B cell (primary cell): ENCODE measurements around the gene C1orf122. TPM values are rescaled to one million over a fixed set of nuclear protein-coding genes. Genes with fewer than 3 reads are reported as not detected.

ENCODE experiments used
- ATAC-seq: fragments of 200-7000 bp; cut with Tn5 transposase; one replicate; pipeline ENCODE4 v1.10.0; 2021; ENCODE audit warnings: low read depth, mild to moderate bottlenecking, moderate number of reproducible peaks, moderate library complexity
- CTCF ChIA-PET: fragments of 350-600 bp; sonication (Branson Sonifier 250); formaldehyde crosslinking; loops from one replicate; lab custom pipeline; 2021; ENCODE audit warnings: antibody characterized with exemption, inconsistent platforms; lab: Charles Lee
- POLR2A ChIA-PET: fragments of 350-600 bp; sonication (Branson Sonifier 250); formaldehyde crosslinking; loops from one replicate; lab custom pipeline; 2021; ENCODE audit warnings: antibody characterized with exemption; lab: Charles Lee
- DNase-seq: peaks from one replicate; pipeline ENCODE4 v3.0.0; 2013
- H2AFZ ChIP-seq: 2 replicates; pipeline ENCODE4 v1.6.1; 2012; ENCODE audit warnings: mild to moderate bottlenecking, low read depth, low read length; ENCODE audit not compliant: insufficient read depth, poor library complexity, severe bottlenecking
- H3K27ac ChIP-seq, 2 donors: 1 replicate in 1 of 2; 2 replicates in 1 of 2; pipeline ENCODE4 v1.5.1; 2012 to 2013; ENCODE audit warnings: low read length in 2 of 2, mild to moderate bottlenecking in 2 of 2, moderate library complexity in 1 of 2
- H3K27me3 ChIP-seq, 4 experiments: fragments of 200-600 bp in 1 of 4; sonication (generic) in 1 of 4; replicated peaks in 1 of 4; 1 replicate in 2 of 4; 2 replicates in 2 of 4; pipeline versions ENCODE4 v1.6.1 to v1.7.0; 2013 to 2016; ENCODE audit warnings: low read length in 3 of 4, mild to moderate bottlenecking in 2 of 4, mixed read lengths in 1 of 4, moderate library complexity in 1 of 4; ENCODE audit not compliant: insufficient read depth in 4 of 4, control insufficient read depth in 3 of 4; ENCODE audit errors: control extremely low read depth in 1 of 4
- H3K36me3 ChIP-seq, 2 experiments: replicated peaks in 1 of 2; 1 replicate in 1 of 2; 2 replicates in 1 of 2; pipeline versions ENCODE4 v1.6.1 to v1.7.1; 2013; ENCODE audit warnings: low read length in 1 of 2; ENCODE audit not compliant: insufficient read depth in 2 of 2, control insufficient read depth in 1 of 2; ENCODE audit errors: control extremely low read depth in 1 of 2, extremely low read depth in 1 of 2
- H3K4me1 ChIP-seq, 2 donors: fragments of 200-600 bp in 1 of 2; sonication (generic) in 1 of 2; 1 replicate in 1 of 2; 2 replicates in 1 of 2; pipeline versions ENCODE4 v1.5.1 to v1.6.1; 2013 to 2017; ENCODE audit warnings: low read length in 2 of 2; ENCODE audit not compliant: control insufficient read depth in 2 of 2, insufficient read depth in 2 of 2
- H3K4me2 ChIP-seq: replicated peaks from 2 replicates; pipeline ENCODE3; 2012; ENCODE audit warnings: mild to moderate bottlenecking, low read depth, low read length; ENCODE audit not compliant: poor library complexity, severe bottlenecking
- H3K4me3 ChIP-seq, 5 experiments: fragments of 200-600 bp in 1 of 5; sonication (generic) in 1 of 5; 1 replicate in 3 of 5; 2 replicates in 2 of 5; pipeline versions ENCODE4 v1.5.1 to v1.7.0; 2011 to 2016; ENCODE audit warnings: low read length in 4 of 5, mild to moderate bottlenecking in 4 of 5, low read depth in 2 of 5, control low read depth in 1 of 5, moderate library complexity in 1 of 5; ENCODE audit not compliant: insufficient read depth in 1 of 5; ENCODE audit errors: control extremely low read depth in 1 of 5, extremely low read depth in 1 of 5
- H3K79me2 ChIP-seq: fragments of 200-600 bp; sonication (generic); one replicate; pipeline ENCODE4 v1.6.0; 2016; ENCODE audit warnings: low read length; ENCODE audit not compliant: control insufficient read depth, insufficient read depth
- H3K9ac ChIP-seq: fragments of 200-600 bp; sonication (generic); 2 replicates; pipeline ENCODE4 v1.6.1; 2017; ENCODE audit warnings: mild to moderate bottlenecking, low read length, moderate library complexity
- H3K9me3 ChIP-seq, 3 donors: one replicate each; pipeline versions ENCODE4 v1.6.1 to v1.7.1; 2013; ENCODE audit warnings: low read length in 2 of 3; ENCODE audit not compliant: control insufficient read depth in 2 of 3, insufficient read depth in 1 of 3; ENCODE audit errors: control extremely low read depth in 1 of 3
- H4K20me1 ChIP-seq: 2 replicates; pipeline ENCODE4 v1.6.0; 2012; ENCODE audit warnings: mild to moderate bottlenecking, low read length; ENCODE audit not compliant: insufficient read depth, control insufficient read depth, poor library complexity, severe bottlenecking
- H3K27ac Mint-ChIP-seq: one replicate; pipeline ENCODE4 v1.8.0; 2021; ENCODE audit warnings: mixed read lengths
- H3K27me3 Mint-ChIP-seq: one replicate; pipeline ENCODE4 v1.8.0; 2021; ENCODE audit warnings: mixed read lengths
- H3K4me1 Mint-ChIP-seq: one replicate; pipeline ENCODE4 v1.8.0; 2021; ENCODE audit warnings: mixed read lengths
- H3K4me3 Mint-ChIP-seq: one replicate; pipeline ENCODE4 v1.8.0; 2021; ENCODE audit warnings: mixed read lengths
- H3K9me3 Mint-ChIP-seq: one replicate; pipeline ENCODE4 v1.8.0; 2022; ENCODE audit warnings: mixed read lengths; ENCODE audit not compliant: insufficient read depth
- CTCF ChIP-seq: fragments of 200-600 bp; IDR thresholded peaks from one replicate; pipeline ENCODE4 v1.8.0; 2022; ENCODE audit warnings: antibody characterized with exemption, mild to moderate bottlenecking
- EZH2 ChIP-seq: IDR thresholded peaks from 2 replicates; pipeline ENCODE4 v1.6.1; 2012; ENCODE audit warnings: borderline replicate concordance, low read depth, mild to moderate bottlenecking, moderate library complexity, low read length; ENCODE audit not compliant: insufficient read depth, poor library complexity, severe bottlenecking
- WGBS: methylation state at CpG from one replicate; pipeline ENCODE4 v1.1.5; 2013; ENCODE audit warnings: missing lambda C conversion rate; ENCODE audit not compliant: insufficient coverage; 5-methylcytosine and 5-hydroxymethylcytosine counted together
- intact Hi-C: fragments of 100-400 bp; cut with micrococcal nuclease; formaldehyde crosslinking; loops from one replicate; pipeline ENCODE4 v1.10.0; 2022
- polyA plus RNA-seq: library from polyadenylated mRNA; depleted of rRNA; stranded (reverse); fragments of >200 nt; gene quantifications from 2 replicates; pipeline ENCODE4 v1.2.3, GENCODE V29; 2012
- total RNA-seq, 2 donors: library from RNA; stranded (reverse); fragments of 120-200 nt in 1 of 2; gene quantifications; 1 replicate in 1 of 2; 2 replicates in 1 of 2; pipeline versions ENCODE4 v1.2.3 to v1.2.4, GENCODE V29; 2013 to 2022

The C1orf122 gene
- total and polyA plus RNA-seq, 2 donors (not counting 1 experiment from before 2014, with no cell fraction given) = 15.7 to 16.9 TPM

- no peak overlapping the region for H2AFZ ChIP-seq
- peaks cover 64% of the 10 kb centered on the region for H3K79me2 ChIP-seq
- H3K4me1 ChIP-seq = peaks cover 8% of the 10 kb centered on the region in 2 donors
- H3K9me3 Mint-ChIP-seq = no peaks in the 10 kb centered on the region
- H3K36me3 ChIP-seq = peaks cover 7 to 48% of the 10 kb centered on the region in 2 experiments
- no peak overlapping the region for H3K27ac Mint-ChIP-seq
- H3K4me2 ChIP-seq = no peak overlapping the region
- intact Hi-C loops = no loop called here
- no peak overlapping the region for H3K27ac ChIP-seq
- H3K9ac ChIP-seq = no peak overlapping the region
- no peaks in the 10 kb centered on the region for H3K27me3 ChIP-seq
- H3K4me1 Mint-ChIP-seq = peaks cover 19% of the 10 kb centered on the region
- DNase-seq (no peak), ATAC-seq (no peak)
- ChIA-PET POLR2A (no interaction called here), CTCF (interaction anchor here (1.4 kb wide), 1 partner anchor 9 kb away, joined by 3 read pairs; no protein-coding TSS in a partner anchor)
- H3K4me3 ChIP-seq = no peak overlapping the region
- no peaks in the 10 kb centered on the region for H3K9me3 ChIP-seq
- no peak overlapping the region for H3K4me3 Mint-ChIP-seq
- no peaks in the 10 kb centered on the region for H3K27me3 Mint-ChIP-seq
- 100% methylated on average over 2 of the region's 3 CpGs for WGBS
- H4K20me1 ChIP-seq = peaks cover 15% of the 10 kb centered on the region
- TF ChIP-seq CTCF (no peak), EZH2 (no peak)
Measured at GRCh38 chr1:37841652-37842051, 34.1 kb downstream of the C1orf122 start.

GRCh38 chr1:37844536-37844935 lies 36.9 kb downstream of the C1orf122 start:
- Histone ChIP-seq H3K27me3 (no peaks in the 10 kb centered on the region), H3K9me3 (no peaks in the 10 kb centered on the region), H3K4me3 (no peak overlapping the region), H3K27ac (no peak overlapping the region), H3K4me2 (no peak overlapping the region), H3K9ac (no peak overlapping the region), H4K20me1 (peaks cover 15% of the 10 kb centered on the region), H3K79me2 (peaks cover 93% of the 10 kb centered on the region), H3K4me1 (peaks cover 13 to 15% of the 10 kb centered on the region in 2 donors), H3K36me3 (peaks cover 1 to 27% of the 10 kb centered on the region in 2 experiments), H2AFZ (no peak overlapping the region)
- ATAC-seq = no peak
- no peak for DNase-seq
- POLR2A ChIA-PET = no interaction called here
- intact Hi-C loops = no loop called here
- H3K27ac Mint-ChIP-seq = no peak overlapping the region
- no peaks in the 10 kb centered on the region for H3K27me3 Mint-ChIP-seq
- H3K4me3 Mint-ChIP-seq = no peak overlapping the region
- H3K4me1 Mint-ChIP-seq = peaks cover 36% of the 10 kb centered on the region
- CTCF ChIA-PET = no interaction called here
- TF ChIP-seq CTCF = no peak
- no peak for TF ChIP-seq EZH2
- no peaks in the 10 kb centered on the region for H3K9me3 Mint-ChIP-seq
